ENCODE results near the gene MED31.

- no peak for TF ChIP-seq CTCF (IDR thresholded peaks at IDR 0.05; ENCODE audit: extremely low read depth in 1 of 2, insufficient read depth in 1 of 2, low read depth in 1 of 2, low read length in 2 of 2)
- TF ChIP-seq EZH2 (IDR thresholded peaks at IDR 0.05; ENCODE audit: borderline replicate concordance, low read depth, low read length, severe bottlenecking): no peak
- TF ChIP-seq MYC (IDR thresholded peaks at IDR 0.05; ENCODE audit: low read depth, low read length): no peak
Measured at GRCh38 chr17:6677946-6678345, 26.5 kb upstream of the MED31 start.

Data from endothelial cell of umbilical vein (primary cell).